GM21515 (cell line): ENCODE results near the gene CCDC171.
"Not testable (repeated sequence)": the region's sequence is repeated elsewhere in the genome, so short reads cannot be mapped to it uniquely, and the experiment has no call there.

ENCODE experiments used
- ATAC-seq: cut with Tn5 transposase; IDR thresholded peaks from one replicate; pipeline ENCODE4 v1.9.1; 2021; ENCODE audit not compliant: unreplicated experiment

The CCDC171 gene

GRCh38 chr9:15553528-15553898 lies 670 bp downstream of the CCDC171 start:
- peak; percentile 34 for ATAC-seq

- ATAC-seq, result no peak
Measured at GRCh38 chr9:15570769-15571168, 17.9 kb downstream of the CCDC171 start.

GRCh38 chr9:15572200-15572770 lies 19.4 kb downstream of the CCDC171 start:
- ATAC-seq, result no peak

GRCh38 chr9:15576350-15577050 lies 23.7 kb downstream of the CCDC171 start:
- ATAC-seq, result no peak

GRCh38 chr9:15578714-15579113 lies 25.9 kb downstream of the CCDC171 start:
- no peak for ATAC-seq

- no peak for ATAC-seq
Measured at GRCh38 chr9:15584379-15584778, 31.5 kb downstream of the CCDC171 start.

GRCh38 chr9:15592317-15592716 lies 39.5 kb downstream of the CCDC171 start:
- ATAC-seq, result no peak

GRCh38 chr9:15592940-15593339 lies 40.1 kb downstream of the CCDC171 start:
- ATAC-seq, result not testable (repeated sequence)

- ATAC-seq, result not testable (repeated sequence)
Measured at GRCh38 chr9:15600666-15601330, 48.0 kb downstream of the CCDC171 start.

- peak; percentile 55 for ATAC-seq
Measured at GRCh38 chr9:15606643-15607472, 54.0 kb downstream of the CCDC171 start.

- ATAC-seq, result peak; percentile 62
Measured at GRCh38 chr9:15612962-15613361, 60.1 kb downstream of the CCDC171 start.

GRCh38 chr9:15617782-15618181 lies 64.9 kb downstream of the CCDC171 start:
- no peak for ATAC-seq

- ATAC-seq, result no peak
Measured at GRCh38 chr9:15618540-15619331, 65.9 kb downstream of the CCDC171 start.

- ATAC-seq, result no peak
Measured at GRCh38 chr9:15622318-15622971, 69.6 kb downstream of the CCDC171 start.

GRCh38 chr9:15635752-15636151 lies 82.9 kb downstream of the CCDC171 start:
- ATAC-seq, result no peak

GRCh38 chr9:15640121-15640520 lies 87.3 kb downstream of the CCDC171 start:
- ATAC-seq, result no peak

- no peak for ATAC-seq
Measured at GRCh38 chr9:15641291-15641690, 88.4 kb downstream of the CCDC171 start.

- ATAC-seq, result no peak
Measured at GRCh38 chr9:15642369-15642962, 89.6 kb downstream of the CCDC171 start.

- peak; percentile 84 for ATAC-seq
Measured at GRCh38 chr9:15670246-15670645, 117.4 kb downstream of the CCDC171 start.

- peak; percentile 82 for ATAC-seq
Measured at GRCh38 chr9:15670894-15671293, 118.1 kb downstream of the CCDC171 start.
